Astrocyte of the spinal cord (primary cell): ENCODE data around the gene GJB2.

ENCODE experiments used
- DNase-seq: peaks from one replicate; pipeline ENCODE4 v3.0.0; 2011; ENCODE audit warnings: low read depth, low spot score
- H3K4me3 ChIP-seq: 2 replicates; pipeline ENCODE4 v1.5.1; 2011; ENCODE audit warnings: low read depth, mild to moderate bottlenecking, low read length, moderate library complexity
- CTCF ChIP-seq: IDR thresholded peaks from 2 replicates; pipeline ENCODE4 v1.5.1; 2012; ENCODE audit warnings: low read depth, mild to moderate bottlenecking, low read length, inconsistent platforms
- in situ Hi-C: cut with HindIII; loops from 2 replicates; pipeline ENCODE4 v1.10.0; 2017; ENCODE audit warnings: low sequenced_read_pairs

GJB2 gene

DNA sequence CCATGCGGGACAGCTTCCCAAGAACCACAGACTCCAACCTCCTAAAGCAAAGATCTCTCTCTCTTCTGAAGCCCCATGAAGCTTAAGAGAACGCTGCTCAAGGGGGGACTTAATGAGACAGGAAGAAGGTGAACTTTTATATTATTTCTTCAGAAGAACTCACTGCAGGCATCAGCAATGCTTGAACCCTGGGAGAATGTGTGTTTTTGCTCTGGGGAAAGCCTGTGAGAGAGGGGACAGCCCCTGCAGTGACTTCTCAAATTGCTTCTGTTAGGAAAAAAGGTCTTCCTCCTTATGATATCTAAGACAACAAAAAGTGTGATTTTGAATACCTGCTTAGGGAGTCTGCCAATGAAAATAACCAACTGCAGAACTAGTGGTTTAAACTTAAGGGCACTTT lies 54.9 kb downstream of the GJB2 start:
- DNase-seq: no peak

More for the DNA sequence above, 54.9 kb downstream of the GJB2 start:
- TF ChIP-seq CTCF: no peak
- in situ Hi-C loops: no loop called here
- H3K4me3 ChIP-seq: no peak overlapping the region
